Loucy (cell line): ENCODE data around the gene RPL31.

Experiments used
- H2AFZ ChIP-seq: fragments of 200-600 bp; sonication (generic); 2 replicates; pipeline ENCODE4 v1.6.0; 2016; ENCODE audit warnings: antibody characterized with exemption, mild to moderate bottlenecking, low read length, moderate library complexity
- H3F3A ChIP-seq: fragments of 200-600 bp; 2 replicates; pipeline ENCODE4 v1.6.0; 2016; ENCODE audit warnings: antibody characterized with exemption, low read depth, mild to moderate bottlenecking
- H3K27me3 ChIP-seq: fragments of 200-600 bp; sonication (generic); 2 replicates; pipeline ENCODE4 v1.6.1; 2014; ENCODE audit warnings: low read length, mild to moderate bottlenecking; ENCODE audit not compliant: insufficient read depth, poor library complexity, severe bottlenecking
- H3K36me3 ChIP-seq: fragments of 200-600 bp; sonication (generic); 2 replicates; pipeline ENCODE4 v1.6.1; 2016; ENCODE audit warnings: low read length; ENCODE audit not compliant: insufficient read depth
- H3K4me1 ChIP-seq: fragments of 200-600 bp; sonication (generic); 2 replicates; pipeline ENCODE4 v1.5.1; 2014; ENCODE audit warnings: low read length, mild to moderate bottlenecking; ENCODE audit not compliant: insufficient read depth, poor library complexity, severe bottlenecking
- H3K4me2 ChIP-seq: fragments of 200-600 bp; sonication (generic); 2 replicates; pipeline ENCODE4 v1.6.0; 2014; ENCODE audit warnings: antibody characterized with exemption, low read length, low read depth, mild to moderate bottlenecking; ENCODE audit not compliant: poor library complexity, severe bottlenecking
- H3K4me3 ChIP-seq: fragments of 200-600 bp; sonication (generic); 2 replicates; pipeline ENCODE4 v1.5.1; 2014; ENCODE audit warnings: low read length, mild to moderate bottlenecking, mixed read lengths; ENCODE audit not compliant: poor library complexity, severe bottlenecking
- H3K79me2 ChIP-seq: fragments of 200-600 bp; sonication (generic); 2 replicates; pipeline ENCODE4 v1.6.1; 2014; ENCODE audit warnings: low read length; ENCODE audit not compliant: insufficient read depth
- H3K9ac ChIP-seq: fragments of 200-600 bp; sonication (generic); 2 replicates; pipeline ENCODE4 v1.6.0; 2014; ENCODE audit warnings: mild to moderate bottlenecking, low read depth, low read length, moderate library complexity; ENCODE audit not compliant: poor library complexity, severe bottlenecking
- H3K9me2 ChIP-seq: fragments of 200-600 bp; sonication (generic); replicated peaks from 2 replicates; pipeline ENCODE4 v1.6.1; 2016; ENCODE audit warnings: low read depth, low read length, mixed read lengths
- H3K9me3 ChIP-seq: fragments of 200-600 bp; sonication (generic); 2 replicates; pipeline ENCODE4 v1.6.1; 2014; ENCODE audit warnings: mild to moderate bottlenecking, antibody characterized with exemption, low read length, low read depth; ENCODE audit not compliant: insufficient read depth
- H4K20me1 ChIP-seq: fragments of 200-600 bp; sonication (generic); 2 replicates; pipeline ENCODE4 v1.6.0; 2014; ENCODE audit warnings: antibody characterized with exemption, low read length, mild to moderate bottlenecking; ENCODE audit not compliant: insufficient read depth, poor library complexity, severe bottlenecking
- CTCF ChIP-seq: fragments of 200-600 bp; sonication (generic); conservative IDR thresholded peaks from 2 replicates; pipeline ENCODE4 v1.5.1; 2014; ENCODE audit warnings: mild to moderate bottlenecking, antibody characterized with exemption, low read length
- EZH2phosphoT487 ChIP-seq: fragments of 200-600 bp; IDR thresholded peaks from 2 replicates; pipeline ENCODE4 v1.6.1; 2018; ENCODE audit warnings: antibody characterized with exemption, mild to moderate bottlenecking, moderate library complexity, borderline replicate concordance

Gene RPL31

GRCh38 chr2:100990650-100991403 is 11.3 kb upstream of the RPL31 start:
- Histone ChIP-seq H3K9me2 (no peaks in the 10 kb centered on the region), H3K4me1 (no peaks in the 10 kb centered on the region), H3K36me3 (no peaks in the 10 kb centered on the region), H2AFZ (no peak overlapping the region), H3F3A (no peaks in the 10 kb centered on the region), H3K9ac (no peak overlapping the region), H3K4me3 (no peak overlapping the region), H3K27me3 (no peaks in the 10 kb centered on the region), H3K79me2 (no peaks in the 10 kb centered on the region), H4K20me1 (no peaks in the 10 kb centered on the region), H3K9me3 (no peaks in the 10 kb centered on the region), H3K4me2 (no peak overlapping the region)
- no peak for TF ChIP-seq CTCF
- TF ChIP-seq EZH2phosphoT487 = no peak

- Histone ChIP-seq H3K4me3 (no peak overlapping the region), H2AFZ (no peak overlapping the region), H3K4me1 (no peaks in the 10 kb centered on the region), H3K4me2 (no peak overlapping the region), H3K36me3 (no peaks in the 10 kb centered on the region), H4K20me1 (no peaks in the 10 kb centered on the region), H3F3A (no peaks in the 10 kb centered on the region), H3K79me2 (no peaks in the 10 kb centered on the region), H3K9ac (no peak overlapping the region), H3K27me3 (no peaks in the 10 kb centered on the region), H3K9me2 (no peaks in the 10 kb centered on the region), H3K9me3 (no peaks in the 10 kb centered on the region)
- TF ChIP-seq CTCF = no peak
- TF ChIP-seq EZH2phosphoT487 = no peak
Measured at GRCh38 chr2:100991404-100991773, 10.7 kb upstream of the RPL31 start.

- Histone ChIP-seq H4K20me1 (no peaks in the 10 kb centered on the region), H3K9me3 (no peaks in the 10 kb centered on the region), H3K4me1 (no peaks in the 10 kb centered on the region), H3F3A (no peaks in the 10 kb centered on the region), H3K9me2 (no peaks in the 10 kb centered on the region), H3K27me3 (peaks cover 8% of the 10 kb centered on the region), H3K9ac (no peak overlapping the region), H2AFZ (no peak overlapping the region), H3K36me3 (no peaks in the 10 kb centered on the region), H3K4me2 (no peak overlapping the region), H3K79me2 (no peaks in the 10 kb centered on the region), H3K4me3 (no peak overlapping the region)
- no peak for TF ChIP-seq EZH2phosphoT487
- TF ChIP-seq CTCF = no peak
Measured at GRCh38 chr2:100992262-100992661, 9.8 kb upstream of the RPL31 start.
